Measurements from ENCODE around the gene BEND6. TPM values are rescaled to one million over a fixed set of nuclear protein-coding genes. Genes with fewer than 3 reads are reported as not detected.

BEND6 gene
- total RNA-seq, 1 experiment from 2014 or later: 1.4 TPM

- no peak for TF ChIP-seq CTCF (conservative IDR thresholded peaks at IDR 0.05)
- Histone ChIP-seq H4K8ac (replicated peaks; ENCODE audit: insufficient read length, low read depth, low read length) (no peak overlapping the region), H2AK5ac (ENCODE audit: insufficient read length, low read length) (no peak overlapping the region), H3K4me1 (ENCODE audit: insufficient read depth, low read length) (peaks cover 12% of the 10 kb centered on the region), H4K20me1 (ENCODE audit: control insufficient read depth, insufficient read depth, insufficient read length) (no peaks in the 10 kb centered on the region), H3K79me1 (ENCODE audit: insufficient read depth, low read depth, low read length, poor library complexity, severe bottlenecking) (no peaks in the 10 kb centered on the region), H3K79me2 (ENCODE audit: insufficient read depth, low read length) (no peaks in the 10 kb centered on the region), H4K5ac (ENCODE audit: insufficient read length, low read depth, low read length) (no peak overlapping the region), H3K56ac (ENCODE audit: insufficient read length, low read depth, low read length) (no peak overlapping the region), H2BK120ac (ENCODE audit: low read depth, low read length, poor library complexity, severe bottlenecking) (no peak overlapping the region), H3K9me3 (ENCODE audit: control insufficient read depth, low read depth, low read length) (no peaks in the 10 kb centered on the region), H3K4ac (ENCODE audit: low read depth, low read length) (no peak overlapping the region), H3K23me2 (ENCODE audit: insufficient read length, low read depth, low read length, poor library complexity, severe bottlenecking) (no peaks in the 10 kb centered on the region), H2BK20ac (ENCODE audit: low read depth, low read length, poor library complexity, severe bottlenecking) (no peak overlapping the region), H3K14ac (ENCODE audit: insufficient read depth, low read length) (no peak overlapping the region), H3T11ph (ENCODE audit: low read length) (no peak overlapping the region), H3K9ac (ENCODE audit: extremely low read depth, insufficient read length, low read length) (no peak overlapping the region), H3K18ac (ENCODE audit: insufficient read length, low read depth, low read length) (no peak overlapping the region), H2BK12ac (ENCODE audit: insufficient read length, low read depth, low read length) (no peak overlapping the region), H3K27me3 (ENCODE audit: insufficient read depth, low read length) (no peaks in the 10 kb centered on the region), H2AFZ (ENCODE audit: low read length) (no peak overlapping the region), H2BK15ac (ENCODE audit: low read depth, low read length) (no peak overlapping the region), H3K27ac (ENCODE audit: insufficient read length, low read depth, low read length) (no peak overlapping the region), H3K23ac (ENCODE audit: insufficient read length, low read depth, low read length) (no peak overlapping the region), H3K4me2 (ENCODE audit: insufficient read depth, insufficient read length, low read length) (no peak overlapping the region), H2BK5ac (ENCODE audit: insufficient read length, low read length) (no peak overlapping the region), H4K91ac (ENCODE audit: insufficient read length, low read depth, low read length) (no peak overlapping the region)
- WGBS (ENCODE audit: extremely low coverage, insufficient read length, low lambda C conversion rate): no CpG with 5 or more reads among the region's 4 CpGs
- no peak for DNase-seq
- Mint-ChIP-seq H3K9me3 (no peaks in the 10 kb centered on the region), H3K4me1 (peaks cover 22 to 25% of the 10 kb centered on the region in 2 experiments), H3K36me3 (ENCODE audit: insufficient read depth in 1 of 3, low read depth in 3 of 3) (no peaks in the 10 kb centered on the region), H3K27ac (no peak overlapping the region), H3K27me3 (ENCODE audit: low read depth) (no peaks in the 10 kb centered on the region), H3K4me3 (no peak overlapping the region)
Measured at GRCh38 chr6:56909115-56909907, 45.6 kb upstream of the BEND6 start.
